ENCODE data around the gene PTGER3.

Gene PTGER3

DNA sequence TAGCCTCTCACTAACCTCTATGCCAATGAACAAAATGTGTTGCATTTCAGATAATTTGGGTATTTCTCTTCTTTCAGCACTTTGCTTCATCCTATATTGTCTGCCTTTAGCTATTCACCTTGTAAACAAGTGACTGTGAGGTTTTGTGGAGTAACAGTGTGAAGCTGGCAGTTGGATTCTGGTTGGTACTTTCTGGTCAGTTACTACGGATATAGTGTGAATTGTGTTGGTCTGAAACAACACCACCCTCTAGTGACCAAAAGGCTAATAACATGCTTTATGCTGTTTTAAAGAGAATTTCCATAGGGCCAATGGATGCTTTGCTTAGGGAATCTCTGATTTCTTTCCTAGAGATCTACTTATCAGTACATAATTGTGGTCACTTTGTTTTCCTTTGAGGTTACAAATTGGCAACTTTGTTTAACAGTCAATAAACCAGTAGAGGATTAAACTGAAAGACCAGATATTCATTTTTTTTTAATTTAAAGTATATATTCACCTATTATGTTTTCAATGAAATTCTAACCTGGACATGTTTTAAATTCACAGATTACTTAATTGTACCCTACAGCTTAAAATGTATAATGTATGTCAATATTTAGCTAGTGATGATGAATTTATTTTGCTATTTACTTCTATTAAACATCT, 2.5 kb upstream of the PTGER3 start:
- DNase-seq (ENCODE audit: low read depth), result no peak

DNA sequence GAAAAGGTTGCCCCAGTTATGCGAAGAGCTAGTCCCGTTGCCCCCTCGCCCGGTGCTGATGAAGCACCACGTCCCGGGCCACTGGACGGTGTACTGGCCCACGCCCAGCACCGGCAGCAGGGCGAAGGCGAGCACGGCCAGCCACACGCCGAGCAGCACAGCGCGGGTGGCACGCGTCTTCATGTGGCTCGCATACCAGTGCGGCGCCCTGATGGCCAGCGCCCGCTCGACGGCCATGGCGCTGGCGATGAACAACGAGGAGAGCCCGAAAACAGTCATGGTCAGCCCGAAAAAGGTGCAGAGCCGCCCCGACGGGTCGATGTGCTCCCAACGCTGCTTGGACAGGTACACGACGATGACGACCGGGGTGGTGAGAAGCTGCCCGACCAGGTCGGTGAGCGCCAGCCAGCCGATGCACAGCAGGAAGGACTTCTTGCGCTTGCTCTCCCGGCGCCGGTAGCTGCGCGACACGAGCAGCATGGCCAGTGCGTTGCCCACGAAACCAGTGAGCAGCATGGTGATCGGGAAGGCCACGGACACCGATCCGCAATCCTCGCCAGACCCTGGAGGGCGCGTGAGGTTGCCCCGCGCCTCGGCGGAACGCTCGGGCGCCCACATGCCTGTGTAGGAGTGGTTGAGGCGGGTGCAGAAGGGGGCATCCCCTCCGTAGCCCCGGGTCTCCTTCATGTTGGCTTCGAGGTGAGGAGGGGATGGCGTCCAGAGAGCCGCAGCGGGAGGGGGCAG, 553 bp downstream of the PTGER3 start:
- no peak for DNase-seq (ENCODE audit: low read depth)

DNA sequence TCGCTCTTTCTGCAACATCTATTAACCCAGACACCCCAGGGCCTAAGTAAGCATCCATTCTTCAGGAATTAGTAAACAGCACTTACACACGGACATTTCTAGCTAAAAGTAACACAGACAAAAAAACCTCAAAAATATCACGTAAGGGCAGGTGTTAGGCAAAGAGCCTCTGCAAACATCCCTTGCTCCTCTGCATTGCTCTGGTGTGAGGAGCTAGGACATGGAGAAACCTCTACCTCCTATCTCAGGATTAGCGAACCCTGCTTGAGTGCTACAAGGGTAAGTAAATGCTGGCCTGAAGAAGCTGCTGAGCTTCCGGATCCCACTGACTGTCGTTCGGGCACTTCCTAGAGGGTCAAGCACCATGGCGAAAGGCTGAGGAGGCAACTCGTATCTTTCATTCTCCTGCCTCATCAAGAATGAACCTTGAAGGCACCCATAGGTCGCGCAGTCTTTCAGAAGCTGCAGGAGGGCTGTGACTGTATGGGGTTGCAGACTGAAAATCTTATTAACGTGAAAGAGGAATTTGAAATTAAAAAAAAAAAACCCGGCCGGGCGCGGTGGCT, 2.1 kb downstream of the PTGER3 start:
- no peak for DNase-seq (ENCODE audit: low read depth)

DNA sequence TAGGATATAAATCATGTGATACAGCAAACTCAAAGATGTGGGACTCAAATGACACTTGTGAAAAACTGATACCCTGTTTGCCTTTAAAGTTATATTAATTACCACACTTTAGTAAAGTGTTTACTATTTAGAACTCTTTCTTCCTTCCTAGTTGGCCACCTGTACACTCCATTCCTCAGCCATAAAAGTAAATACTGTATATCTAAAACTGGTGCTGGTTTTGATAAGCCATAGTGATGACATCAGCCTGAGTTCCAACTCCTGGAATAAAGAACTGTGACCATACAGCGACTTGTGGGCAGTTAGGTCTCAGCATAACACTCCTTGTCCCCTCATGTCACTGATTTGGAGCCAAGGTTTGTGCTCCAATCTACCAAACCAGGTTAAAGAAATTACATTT, 2.8 kb downstream of the PTGER3 start:
- DNase-seq (ENCODE audit: low read depth), result no peak

DNA sequence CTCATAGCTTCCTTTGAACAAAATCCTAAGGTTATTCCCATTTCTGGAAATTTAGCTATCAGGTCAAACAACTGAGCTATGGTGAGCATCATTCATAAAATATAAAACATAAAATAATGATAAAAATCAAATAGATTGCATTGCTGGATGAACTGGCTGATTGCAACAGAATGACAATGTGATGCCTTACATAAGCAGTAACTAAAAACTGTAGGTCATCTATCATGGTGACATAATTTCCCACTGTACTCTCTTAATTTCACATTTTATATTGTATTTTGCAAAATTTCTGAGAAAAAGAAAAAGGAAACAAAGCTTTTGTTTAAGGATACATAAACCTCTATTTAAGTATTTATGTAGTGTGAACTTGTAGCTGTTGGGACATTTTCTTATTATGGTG, 4.6 kb downstream of the PTGER3 start:
- no peak for DNase-seq (ENCODE audit: low read depth)

- no peak for DNase-seq (ENCODE audit: low read depth)
These were observed 5.8 kb downstream of the PTGER3 start for GRCh38 chr1:71041806-71042205.

- DNase-seq (ENCODE audit: low read depth), result no peak
These were observed 7.9 kb downstream of the PTGER3 start for GRCh38 chr1:71039661-71040262.

DNA sequence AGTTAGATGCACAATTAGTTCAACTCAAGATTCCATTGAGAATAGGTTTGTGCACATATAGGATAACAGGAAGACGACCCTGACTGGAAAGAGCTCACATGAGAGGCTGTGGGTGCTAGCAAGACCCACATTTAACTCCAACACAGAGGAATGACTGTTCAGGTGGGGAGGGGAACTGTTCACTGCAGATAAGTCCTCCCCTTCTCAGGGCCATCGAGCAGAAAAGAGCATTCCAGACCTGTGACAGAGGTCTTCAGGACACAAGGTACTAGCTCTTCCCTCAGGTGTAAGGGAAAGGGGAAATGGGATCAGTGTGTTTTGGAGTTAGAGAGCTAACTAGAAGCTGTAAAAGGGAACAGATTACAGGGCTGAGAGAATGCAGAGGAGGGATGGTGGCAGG, 8.7 kb downstream of the PTGER3 start:
- DNase-seq (ENCODE audit: low read depth), result no peak

GRCh38 chr1:71037829-71038620, 9.6 kb downstream of the PTGER3 start:
- no peak for DNase-seq (ENCODE audit: low read depth)

DNA sequence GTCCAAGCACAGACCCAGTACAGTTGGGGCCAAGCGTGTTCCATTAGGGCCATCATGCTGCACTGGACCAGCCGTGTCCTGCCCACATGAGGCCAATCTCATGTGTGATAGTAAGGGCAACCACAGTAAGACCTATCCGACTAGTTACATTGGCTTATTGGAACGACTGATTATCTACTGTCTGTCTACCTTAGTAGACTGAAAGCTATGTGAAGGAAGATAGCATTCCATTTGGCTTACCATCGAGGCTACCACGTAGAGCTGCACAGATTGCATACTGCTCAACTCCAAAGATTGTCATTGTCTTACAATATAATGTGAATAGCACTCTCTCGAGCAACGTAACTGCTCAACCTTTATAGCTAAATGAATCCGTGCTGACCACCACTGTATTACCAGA, 10.6 kb downstream of the PTGER3 start:
- no peak for DNase-seq (ENCODE audit: low read depth)

- no peak for DNase-seq (ENCODE audit: low read depth)
These were observed 14.5 kb downstream of the PTGER3 start for GRCh38 chr1:71033136-71033535.

DNA sequence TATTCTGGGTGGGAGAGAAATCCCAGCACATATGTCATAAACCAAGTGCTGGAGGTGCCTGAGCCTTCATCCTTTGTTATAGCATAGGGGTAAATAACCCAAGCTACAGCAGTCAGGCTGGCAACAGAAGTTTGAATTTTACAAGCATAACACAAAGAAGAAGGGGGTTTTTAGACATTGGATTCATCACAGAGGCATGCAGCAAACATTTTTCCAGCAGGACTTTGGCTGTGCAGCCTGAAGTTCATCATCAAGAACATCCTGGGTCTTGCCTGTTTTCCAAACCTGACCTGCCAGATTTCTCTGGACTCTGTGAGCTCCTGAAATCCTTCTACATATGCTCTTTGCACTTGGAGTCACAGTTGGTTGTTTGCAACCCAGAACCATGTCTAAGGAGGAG, 16.2 kb downstream of the PTGER3 start:
- DNase-seq (ENCODE audit: low read depth), result no peak

DNA sequence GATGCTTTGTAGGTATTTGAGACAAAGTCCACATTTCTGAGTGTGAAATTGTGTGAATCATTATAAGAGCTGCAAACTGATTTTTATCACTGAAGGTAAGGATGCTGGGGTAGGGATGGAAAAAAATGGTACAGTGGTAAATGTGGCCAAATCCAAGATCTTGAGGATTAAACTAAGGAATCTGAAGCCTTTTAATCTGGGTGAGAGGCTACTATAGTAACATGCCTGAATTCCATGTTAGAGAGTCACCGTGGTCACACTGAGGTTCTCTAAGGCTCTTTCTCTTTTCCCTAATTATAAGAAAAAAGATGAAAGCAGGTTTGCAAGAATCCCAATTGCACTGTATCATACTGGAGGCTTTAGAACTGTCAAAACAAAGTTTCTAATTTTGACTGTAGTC, 17.6 kb downstream of the PTGER3 start:
- no peak for DNase-seq (ENCODE audit: low read depth)

DNA sequence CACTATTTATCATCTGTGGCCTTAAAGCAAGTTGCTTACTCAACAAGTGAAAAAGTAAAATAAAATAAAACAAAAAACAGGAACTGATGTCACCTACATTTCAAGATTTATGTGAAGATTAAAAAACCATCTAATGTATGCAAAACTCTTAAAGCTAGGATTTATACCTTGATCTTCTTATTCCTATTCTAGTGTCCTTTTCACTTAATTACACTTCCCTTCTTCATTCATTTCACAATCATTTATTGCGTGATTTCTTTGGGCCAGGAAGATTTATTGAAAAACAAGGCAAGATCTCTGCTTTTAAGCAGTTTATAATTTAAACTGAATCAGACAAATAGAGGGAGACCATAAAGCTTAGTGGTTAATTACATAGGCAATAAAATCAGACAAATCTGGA, 18.6 kb downstream of the PTGER3 start:
- no peak for DNase-seq (ENCODE audit: low read depth)

DNA sequence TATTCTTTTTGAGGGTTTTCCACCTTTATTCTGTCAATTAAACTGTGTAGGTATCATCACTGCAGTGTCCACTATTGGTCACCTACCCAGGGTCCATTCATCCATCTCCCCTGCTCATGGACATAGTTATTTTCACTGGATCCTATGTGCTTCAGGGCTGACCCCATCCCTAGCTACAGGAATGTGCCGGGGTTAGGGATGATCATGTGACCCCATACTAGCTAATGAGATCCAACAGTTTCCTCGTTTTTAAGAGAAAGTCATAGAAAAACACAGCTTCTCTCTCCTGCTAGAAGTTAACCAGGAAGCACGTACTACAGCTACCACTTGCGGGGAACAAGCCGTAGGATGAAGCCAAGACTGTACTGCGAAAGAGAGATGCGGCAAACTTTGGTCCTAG, 19.6 kb downstream of the PTGER3 start:
- no peak for DNase-seq (ENCODE audit: low read depth)

- DNase-seq (ENCODE audit: low read depth), result no peak
These were observed 21.5 kb downstream of the PTGER3 start for GRCh38 chr1:71026093-71026492.

DNA sequence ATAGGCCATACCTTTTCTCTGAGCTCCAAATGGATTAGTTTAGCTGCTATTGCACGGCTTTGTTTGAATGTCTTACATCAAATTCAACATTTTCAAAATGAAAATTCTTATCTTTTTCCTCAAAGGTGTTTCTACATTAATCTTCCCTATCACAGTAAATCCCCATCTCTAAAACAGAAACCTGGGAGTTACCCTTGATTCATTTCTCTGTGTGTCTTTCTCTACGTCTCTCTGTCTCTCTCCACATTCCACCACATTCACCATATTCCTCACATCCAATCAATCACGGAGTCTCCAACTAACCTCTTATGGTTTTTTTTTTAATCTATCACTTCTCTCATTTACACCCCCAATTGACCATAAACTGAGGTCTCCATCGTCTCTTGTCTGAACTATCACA, 24.1 kb downstream of the PTGER3 start:
- DNase-seq (ENCODE audit: low read depth), result no peak

- DNase-seq (ENCODE audit: low read depth), result no peak
These were observed 28.2 kb downstream of the PTGER3 start for GRCh38 chr1:71019233-71019969.

DNA sequence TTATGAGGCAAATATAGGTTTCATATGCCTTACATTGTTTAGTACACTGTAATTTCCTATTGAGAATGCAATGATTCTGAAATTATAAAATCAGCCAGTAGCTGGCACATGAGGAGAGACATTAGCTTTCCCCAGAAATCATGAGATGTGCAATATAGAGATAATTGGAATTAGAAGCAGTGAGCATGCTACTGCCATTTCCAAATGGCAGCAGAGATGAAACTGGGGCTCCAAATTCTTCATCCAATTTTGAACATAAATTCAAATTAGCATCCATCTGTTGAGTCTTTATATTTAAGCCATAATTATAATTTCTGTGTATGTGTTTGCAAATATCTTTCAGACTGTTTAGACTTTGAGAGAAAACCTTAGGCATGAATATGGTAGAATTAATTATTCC, 28.8 kb downstream of the PTGER3 start:
- no peak for DNase-seq (ENCODE audit: low read depth)

DNA sequence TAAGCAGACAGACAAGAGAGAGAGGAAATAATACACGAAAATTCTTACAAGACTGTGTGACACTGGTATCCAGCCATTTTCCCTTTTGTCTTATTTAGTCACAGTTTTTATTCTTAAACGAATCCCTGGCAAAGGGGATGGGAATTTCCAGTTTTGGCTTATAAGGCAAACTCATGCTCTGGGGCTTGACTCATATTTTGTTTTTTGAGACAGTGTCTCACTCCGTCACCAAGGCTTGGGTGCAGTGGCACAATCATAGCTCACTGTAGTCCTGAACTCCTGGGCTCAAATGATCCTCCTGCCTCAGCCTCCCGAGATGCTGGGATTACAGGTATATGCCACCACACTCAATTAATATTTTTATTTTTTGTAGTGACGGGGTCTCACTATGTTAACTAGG, 31.9 kb downstream of the PTGER3 start:
- no peak for DNase-seq (ENCODE audit: low read depth)

DNA sequence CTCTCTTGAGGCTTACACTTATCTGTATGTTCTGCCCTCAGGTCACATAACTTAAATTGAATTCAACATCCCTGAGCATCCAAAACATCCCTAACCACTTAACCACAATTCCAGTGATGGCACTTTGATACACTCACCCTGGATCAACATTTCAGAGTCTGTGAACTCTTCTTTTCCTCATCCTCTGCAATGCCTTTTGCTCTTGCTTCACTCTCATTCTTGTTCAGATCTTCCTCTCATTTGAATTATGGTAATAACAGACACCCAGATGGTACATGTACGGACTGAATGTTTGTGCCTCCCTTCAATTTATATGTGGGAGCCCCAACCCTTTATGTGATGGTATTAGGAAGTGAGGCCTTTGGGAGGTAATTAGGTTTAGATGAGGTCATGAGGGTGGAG, 33.4 kb downstream of the PTGER3 start:
- no peak for DNase-seq (ENCODE audit: low read depth)

Data from stimulated activated CD8-positive, alpha-beta memory T cell treated with anti-CD3 and anti-CD28 coated beads, Interleukin-15, amount 100 ng/mL, for 24 hours (primary cell).